GM19025 (cell line): ENCODE measurements around the gene WIPF2.
"Not testable (repeated sequence)": the region's sequence is repeated elsewhere in the genome, so short reads cannot be mapped to it uniquely, and the experiment has no call there.

ENCODE experiments used
- ATAC-seq: cut with Tn5 transposase; IDR thresholded peaks from one replicate; pipeline ENCODE4 v1.9.1; 2021; ENCODE audit warnings: mild to moderate bottlenecking, low read depth, moderate library complexity; ENCODE audit not compliant: unreplicated experiment

The WIPF2 gene

GRCh38 chr17:40191237-40192208 lies 27.6 kb upstream of the WIPF2 start:
- ATAC-seq = peak; percentile 55

DNA sequence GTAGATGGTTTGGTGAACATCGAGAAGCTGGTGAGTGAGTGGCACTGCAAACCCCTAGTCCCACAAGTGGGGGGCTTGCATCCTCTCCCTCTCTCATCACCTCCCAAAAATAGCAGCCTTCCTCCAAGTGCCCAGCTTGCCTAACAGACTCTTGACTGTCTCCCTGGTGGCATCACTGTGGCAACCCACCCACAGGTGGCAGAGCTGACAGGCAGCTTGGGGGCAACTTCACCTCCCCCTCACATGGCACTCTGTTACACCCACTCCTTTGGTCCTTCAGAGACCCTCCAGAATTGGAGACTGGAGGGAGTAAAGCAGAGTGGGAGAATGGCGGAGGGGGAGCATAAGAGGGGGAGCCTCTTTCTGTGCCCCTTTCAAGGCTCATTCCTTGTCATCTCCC lies 26.1 kb upstream of the WIPF2 start:
- no peak for ATAC-seq

GRCh38 chr17:40194821-40195220 lies 24.3 kb upstream of the WIPF2 start:
- ATAC-seq = no peak

DNA sequence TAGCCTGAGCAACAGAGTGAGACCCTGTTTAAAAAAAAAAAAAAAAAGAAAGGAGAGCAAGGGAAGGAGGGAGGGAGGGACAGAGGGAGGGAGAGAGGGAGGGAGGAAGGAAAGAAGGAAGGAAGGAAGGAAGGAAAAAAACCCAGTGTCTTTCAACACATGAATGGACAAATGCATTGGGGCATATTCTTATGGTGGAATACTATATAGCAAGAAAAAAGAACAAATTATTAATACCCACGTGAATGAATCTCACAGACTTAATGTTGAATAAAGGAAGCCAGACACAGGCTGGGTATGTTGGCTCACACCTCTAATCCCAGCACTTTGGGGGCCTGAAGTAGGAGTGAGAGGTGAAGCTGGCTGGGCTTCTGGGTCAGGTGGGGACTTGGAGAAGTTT lies 21.6 kb upstream of the WIPF2 start:
- no peak for ATAC-seq

GRCh38 chr17:40197965-40198456 lies 21.1 kb upstream of the WIPF2 start:
- not testable (repeated sequence) for ATAC-seq

DNA sequence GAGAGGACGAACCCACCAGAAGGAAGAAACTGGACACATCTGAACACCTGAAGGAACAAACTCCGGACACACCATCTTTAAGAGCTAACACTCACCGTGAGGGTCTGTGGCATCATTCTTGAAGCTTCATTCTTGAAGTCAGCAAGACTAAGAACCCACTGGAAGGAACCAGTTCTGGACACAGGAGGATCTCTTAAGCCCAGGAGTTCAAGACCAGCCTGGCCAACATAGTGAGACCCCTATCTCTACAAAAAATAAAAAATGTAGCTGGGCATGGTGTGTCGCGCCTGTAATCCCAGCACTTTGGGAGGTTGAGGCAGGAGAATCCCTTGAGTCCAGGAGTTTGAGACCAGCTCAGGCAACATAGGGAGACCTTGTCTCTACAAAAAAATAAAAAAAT lies 20.5 kb upstream of the WIPF2 start:
- ATAC-seq = no peak

- ATAC-seq = no peak
Observed at GRCh38 chr17:40203131-40203530, 16.0 kb upstream of the WIPF2 start.

GRCh38 chr17:40206193-40206592 lies 12.9 kb upstream of the WIPF2 start:
- not testable (repeated sequence) for ATAC-seq

DNA sequence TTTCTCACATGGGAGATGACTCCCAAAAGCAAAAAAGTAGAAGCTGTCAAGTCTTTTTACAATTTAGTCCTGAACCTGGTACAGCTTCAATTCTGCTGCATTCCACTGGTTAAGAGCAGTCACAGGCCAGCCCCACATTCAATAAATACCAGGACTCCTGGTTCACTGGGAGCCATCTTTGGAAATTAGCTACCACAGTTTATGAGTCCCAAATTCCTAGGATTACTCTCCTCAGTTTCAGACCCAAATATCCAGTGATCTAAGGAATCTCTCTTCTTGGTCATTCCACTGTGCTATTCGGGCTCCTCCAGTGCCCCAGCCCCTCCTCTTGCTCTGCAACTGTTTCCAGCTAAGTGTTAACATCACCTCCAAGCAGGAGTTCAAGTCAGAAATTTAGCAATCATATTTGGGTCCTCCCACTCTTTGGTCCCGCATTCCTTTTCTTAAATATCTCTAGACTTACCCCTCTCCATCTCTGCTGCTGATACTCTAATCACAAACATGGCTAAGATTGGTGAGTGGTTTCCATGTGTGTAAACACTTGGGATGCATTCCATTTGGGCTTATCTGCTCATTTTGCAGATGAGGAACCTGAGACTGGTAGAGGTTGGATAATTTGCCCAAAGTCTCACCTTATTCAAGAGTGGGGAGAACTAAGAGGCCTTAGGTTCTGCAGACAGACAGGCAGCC lies 9.6 kb upstream of the WIPF2 start:
- no peak for ATAC-seq

DNA sequence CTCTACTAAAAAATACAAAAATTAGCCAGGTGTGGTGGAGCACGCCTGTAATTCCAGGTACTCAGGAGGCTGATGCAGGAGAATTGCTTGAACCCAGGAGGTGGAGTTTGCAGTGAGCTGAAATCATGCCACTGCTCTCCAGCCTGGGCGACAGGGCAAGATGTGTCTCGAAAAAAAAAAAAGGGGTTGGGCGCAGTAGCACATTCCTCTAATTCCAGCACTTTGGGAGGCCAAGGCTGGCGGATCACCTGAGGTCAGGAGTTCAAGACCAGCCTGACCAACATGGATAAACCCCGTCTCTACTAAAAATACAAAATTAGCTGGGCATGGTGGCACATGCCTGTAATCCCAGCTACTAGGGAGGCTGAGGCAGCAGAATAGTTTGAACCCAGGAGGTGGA lies 5.2 kb upstream of the WIPF2 start:
- ATAC-seq = not testable (repeated sequence)

- ATAC-seq = no peak
Observed at GRCh38 chr17:40218006-40218739, 931 bp upstream of the WIPF2 start.

DNA sequence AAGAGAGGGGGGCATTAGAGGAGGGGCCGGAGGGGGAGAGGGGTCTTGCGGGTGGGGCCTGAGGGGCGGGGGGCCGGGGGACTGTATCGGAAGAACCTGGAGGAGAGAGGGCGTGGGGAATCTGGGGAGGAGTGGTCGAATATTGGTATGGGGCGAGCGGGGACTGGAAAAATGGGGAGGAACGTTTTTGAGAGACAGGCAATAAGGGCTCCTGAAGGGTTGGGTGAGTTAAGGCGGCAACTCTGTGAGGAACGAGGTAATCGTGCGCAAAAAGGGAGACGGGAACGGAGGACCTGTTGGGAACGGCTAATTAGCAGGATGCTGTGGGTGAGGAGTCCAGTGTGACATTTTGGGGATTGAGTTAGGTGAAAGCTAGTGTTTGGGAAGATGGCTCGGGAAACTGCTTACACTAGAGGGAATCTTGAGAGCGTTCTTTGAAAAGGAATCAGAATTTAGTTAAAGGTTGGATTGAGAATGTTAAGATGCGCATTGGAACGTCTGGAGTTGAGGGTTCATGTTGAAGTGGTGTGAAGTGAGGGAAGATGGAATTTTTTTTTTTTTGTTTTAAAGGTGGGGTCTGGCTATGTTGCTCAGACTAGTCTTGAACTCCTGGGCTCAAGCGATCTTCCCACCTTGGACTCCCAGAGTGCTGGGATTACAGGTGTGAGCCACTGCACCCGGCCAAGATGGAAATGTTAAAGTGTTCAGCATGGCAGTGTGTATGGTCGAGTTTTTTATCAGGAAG lies 662 bp downstream of the WIPF2 start:
- ATAC-seq = no peak

DNA sequence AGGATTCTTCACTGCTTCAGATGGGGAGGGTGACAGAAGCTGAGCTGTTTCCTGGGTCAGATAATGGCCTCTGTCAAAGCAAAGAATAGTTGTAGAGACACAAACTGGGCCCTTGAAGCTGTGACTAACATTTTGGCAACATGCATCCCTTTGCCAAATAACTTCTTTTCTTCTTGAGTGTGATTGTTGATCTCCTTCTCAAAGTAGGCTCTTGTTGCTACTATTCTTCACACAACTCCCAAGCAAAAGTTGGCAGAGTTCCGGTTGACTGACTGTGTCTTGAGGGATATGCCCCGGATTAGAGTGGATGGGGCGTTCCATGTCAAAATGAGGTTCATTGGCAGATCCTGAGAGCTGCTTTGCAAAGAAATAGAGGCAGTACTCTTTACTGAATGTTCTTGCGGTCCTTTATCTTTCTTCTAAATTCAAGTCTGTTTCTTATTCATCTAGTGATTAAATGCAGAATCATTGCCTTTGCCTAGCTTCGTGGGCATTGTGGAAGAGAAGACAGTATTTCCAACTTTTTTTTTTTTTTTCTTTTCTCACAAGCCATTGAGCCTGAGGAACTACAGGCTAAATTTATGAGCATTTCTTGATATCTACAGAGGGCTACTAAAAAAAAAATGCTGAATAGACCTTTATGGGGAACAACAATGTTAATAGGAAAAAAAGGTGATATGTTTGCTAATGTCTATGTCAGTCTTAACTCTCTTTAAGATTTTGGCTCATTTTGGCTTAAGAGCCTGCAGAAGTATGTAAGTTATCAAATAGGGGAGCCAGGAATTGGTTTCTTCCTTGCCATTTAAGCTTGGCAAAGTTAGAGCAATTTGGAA lies 5.8 kb downstream of the WIPF2 start:
- no peak for ATAC-seq

- ATAC-seq = not testable (repeated sequence)
Observed at GRCh38 chr17:40229146-40229545, 10.0 kb downstream of the WIPF2 start.

GRCh38 chr17:40230670-40231069 lies 11.6 kb downstream of the WIPF2 start:
- no peak for ATAC-seq

- ATAC-seq = not testable (repeated sequence)
Observed at GRCh38 chr17:40231928-40232327, 12.8 kb downstream of the WIPF2 start.

DNA sequence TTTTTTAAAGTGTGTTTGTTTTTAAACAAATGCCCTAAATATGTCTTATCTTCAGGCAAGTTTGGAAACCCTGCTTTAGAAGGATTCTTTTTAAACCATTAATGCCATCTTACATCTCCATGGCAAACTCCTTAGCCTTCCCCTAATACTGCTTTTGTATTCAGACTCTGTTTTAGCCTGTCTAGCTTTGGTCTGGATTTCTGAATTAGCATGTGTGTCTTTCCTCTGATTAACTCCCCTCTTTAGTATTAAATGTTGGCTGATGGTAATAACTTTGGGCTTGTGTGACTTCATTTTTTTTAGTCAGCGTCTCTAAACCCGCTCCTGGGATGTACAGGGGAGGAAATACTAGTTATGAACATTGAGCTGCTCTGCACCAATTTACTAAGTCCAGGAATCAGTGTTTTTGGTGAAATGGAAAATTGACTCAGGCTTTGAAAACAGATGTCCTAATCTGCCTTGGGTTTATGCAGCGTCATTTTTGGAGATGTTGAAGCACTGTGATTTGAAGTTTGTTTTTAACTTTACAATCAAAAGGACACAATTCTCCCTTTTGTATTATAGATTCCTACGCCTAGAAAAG lies 22.2 kb downstream of the WIPF2 start:
- ATAC-seq = no peak

DNA sequence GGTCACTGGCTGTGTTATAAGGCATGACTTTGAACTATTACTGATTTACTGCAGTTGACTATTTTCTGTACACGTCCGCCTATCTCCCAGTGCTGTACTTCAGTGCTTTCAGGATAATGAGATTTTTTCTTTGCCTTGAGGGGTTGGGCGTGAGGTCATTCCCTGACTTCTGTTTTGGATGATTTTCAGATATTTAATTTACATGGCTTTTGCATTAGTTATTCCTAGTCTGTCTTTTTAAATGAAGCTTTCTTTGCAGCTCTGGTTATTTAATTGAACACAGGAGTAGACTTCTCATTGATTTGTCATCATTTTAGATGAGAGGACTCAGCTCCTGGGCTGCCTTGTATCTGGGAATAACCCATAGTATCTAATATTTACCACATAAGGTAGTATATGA lies 23.7 kb downstream of the WIPF2 start:
- ATAC-seq = no peak

- ATAC-seq = no peak
Observed at GRCh38 chr17:40243761-40244160, 24.7 kb downstream of the WIPF2 start.
